Measurements from ENCODE around the gene MYO5A.

Gene MYO5A

DNA sequence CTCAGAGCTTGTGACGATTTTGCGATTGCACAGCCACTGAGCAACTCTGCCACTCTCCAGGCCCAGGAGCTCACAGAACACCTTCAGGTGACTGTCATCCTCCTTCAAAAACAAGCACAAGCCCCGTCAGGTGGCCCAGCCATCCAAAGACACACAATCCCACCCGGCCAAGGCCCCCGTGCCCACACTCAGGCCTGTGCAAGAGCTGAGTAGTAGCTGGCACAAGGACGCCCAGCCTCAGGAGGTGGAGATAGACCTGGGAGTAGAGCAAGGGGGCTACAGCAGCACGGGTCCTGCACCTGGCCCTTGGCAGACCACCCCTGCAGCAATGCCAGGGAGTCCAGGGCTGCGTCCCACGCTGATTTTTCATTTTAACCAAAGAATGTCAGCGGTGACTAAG lies 267.7 kb downstream of the MYO5A start:
- H4K20me1 ChIP-seq (ENCODE audit: insufficient read depth, low read length, poor library complexity, severe bottlenecking) = no peaks in the 10 kb centered on the region
- no peak overlapping the region for H3K4me3 ChIP-seq (ENCODE audit: low read length, poor library complexity, severe bottlenecking)
- no peaks in the 10 kb centered on the region for H3F3A ChIP-seq (ENCODE audit: low read depth)
- H2AFZ ChIP-seq (ENCODE audit: low read length) = peak overlapping the region; percentile 57; the same call in 1 of the 2 replicates
- no peaks in the 10 kb centered on the region for H3K79me2 ChIP-seq (ENCODE audit: insufficient read depth, low read length)
- TF ChIP-seq, protein P1, sequence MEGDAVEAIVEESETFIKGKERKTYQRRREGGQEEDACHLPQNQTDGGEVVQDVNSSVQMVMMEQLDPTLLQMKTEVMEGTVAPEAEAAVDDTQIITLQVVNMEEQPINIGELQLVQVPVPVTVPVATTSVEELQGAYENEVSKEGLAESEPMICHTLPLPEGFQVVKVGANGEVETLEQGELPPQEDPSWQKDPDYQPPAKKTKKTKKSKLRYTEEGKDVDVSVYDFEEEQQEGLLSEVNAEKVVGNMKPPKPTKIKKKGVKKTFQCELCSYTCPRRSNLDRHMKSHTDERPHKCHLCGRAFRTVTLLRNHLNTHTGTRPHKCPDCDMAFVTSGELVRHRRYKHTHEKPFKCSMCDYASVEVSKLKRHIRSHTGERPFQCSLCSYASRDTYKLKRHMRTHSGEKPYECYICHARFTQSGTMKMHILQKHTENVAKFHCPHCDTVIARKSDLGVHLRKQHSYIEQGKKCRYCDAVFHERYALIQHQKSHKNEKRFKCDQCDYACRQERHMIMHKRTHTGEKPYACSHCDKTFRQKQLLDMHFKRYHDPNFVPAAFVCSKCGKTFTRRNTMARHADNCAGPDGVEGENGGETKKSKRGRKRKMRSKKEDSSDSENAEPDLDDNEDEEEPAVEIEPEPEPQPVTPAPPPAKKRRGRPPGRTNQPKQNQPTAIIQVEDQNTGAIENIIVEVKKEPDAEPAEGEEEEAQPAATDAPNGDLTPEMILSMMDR (conservative IDR thresholded peaks at IDR 0.05; ENCODE audit: low read length) = no peak
- no peak for TF ChIP-seq EZH2phosphoT487 (IDR thresholded peaks at IDR 0.05; ENCODE audit: borderline replicate concordance)
- peaks cover 24% of the 10 kb centered on the region for H3K4me1 ChIP-seq (ENCODE audit: insufficient read depth, low read length, poor library complexity, severe bottlenecking)
- H3K4me2 ChIP-seq (ENCODE audit: low read depth, low read length, poor library complexity, severe bottlenecking) = no peak overlapping the region
- H3K9ac ChIP-seq (ENCODE audit: low read depth, low read length, poor library complexity, severe bottlenecking) = no peak overlapping the region
- no peaks in the 10 kb centered on the region for H3K9me3 ChIP-seq (ENCODE audit: insufficient read depth, low read depth, low read length)
- no peaks in the 10 kb centered on the region for H3K9me2 ChIP-seq (replicated peaks; ENCODE audit: low read depth, low read length)
- no peaks in the 10 kb centered on the region for H3K36me3 ChIP-seq (ENCODE audit: insufficient read depth, low read length)
- H3K27me3 ChIP-seq (ENCODE audit: insufficient read depth, low read length, poor library complexity, severe bottlenecking) = no peaks in the 10 kb centered on the region

DNA sequence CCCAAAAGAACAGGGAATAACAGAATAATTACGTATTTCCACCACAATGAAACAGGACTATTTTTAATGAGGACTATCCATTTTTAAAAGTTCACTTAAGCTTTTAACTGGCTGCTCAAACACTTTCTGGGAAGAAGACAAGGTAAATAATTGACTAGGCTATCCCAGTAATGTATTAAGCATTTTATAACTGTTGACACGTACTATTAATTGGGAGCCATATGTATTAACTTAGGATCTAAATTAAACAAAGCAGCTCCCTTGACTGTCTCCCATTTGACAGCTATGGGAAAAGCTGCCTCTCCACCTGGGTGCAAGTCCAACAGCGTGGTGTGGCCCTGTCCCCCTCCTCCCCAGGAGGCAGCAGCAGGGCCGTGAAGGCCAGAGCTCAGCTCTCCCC lies 269.2 kb downstream of the MYO5A start:
- Histone ChIP-seq H3K79me2 (ENCODE audit: insufficient read depth, low read length) (no peaks in the 10 kb centered on the region), H3K9ac (ENCODE audit: low read depth, low read length, poor library complexity, severe bottlenecking) (no peak overlapping the region), H3K36me3 (ENCODE audit: insufficient read depth, low read length) (no peaks in the 10 kb centered on the region), H3F3A (ENCODE audit: low read depth) (no peaks in the 10 kb centered on the region), H3K9me2 (replicated peaks; ENCODE audit: low read depth, low read length) (no peaks in the 10 kb centered on the region), H4K20me1 (ENCODE audit: insufficient read depth, low read length, poor library complexity, severe bottlenecking) (no peaks in the 10 kb centered on the region), H3K4me2 (ENCODE audit: low read depth, low read length, poor library complexity, severe bottlenecking) (no peak overlapping the region), H2AFZ (ENCODE audit: low read length) (no peak overlapping the region), H3K4me1 (ENCODE audit: insufficient read depth, low read length, poor library complexity, severe bottlenecking) (peaks cover 24% of the 10 kb centered on the region), H3K9me3 (ENCODE audit: insufficient read depth, low read depth, low read length) (no peaks in the 10 kb centered on the region), H3K4me3 (ENCODE audit: low read length, poor library complexity, severe bottlenecking) (no peak overlapping the region), H3K27me3 (ENCODE audit: insufficient read depth, low read length, poor library complexity, severe bottlenecking) (no peaks in the 10 kb centered on the region)
- TF ChIP-seq, protein P1 (conservative IDR thresholded peaks at IDR 0.05; ENCODE audit: low read length) = no peak
- no peak for TF ChIP-seq EZH2phosphoT487 (IDR thresholded peaks at IDR 0.05; ENCODE audit: borderline replicate concordance)

DNA sequence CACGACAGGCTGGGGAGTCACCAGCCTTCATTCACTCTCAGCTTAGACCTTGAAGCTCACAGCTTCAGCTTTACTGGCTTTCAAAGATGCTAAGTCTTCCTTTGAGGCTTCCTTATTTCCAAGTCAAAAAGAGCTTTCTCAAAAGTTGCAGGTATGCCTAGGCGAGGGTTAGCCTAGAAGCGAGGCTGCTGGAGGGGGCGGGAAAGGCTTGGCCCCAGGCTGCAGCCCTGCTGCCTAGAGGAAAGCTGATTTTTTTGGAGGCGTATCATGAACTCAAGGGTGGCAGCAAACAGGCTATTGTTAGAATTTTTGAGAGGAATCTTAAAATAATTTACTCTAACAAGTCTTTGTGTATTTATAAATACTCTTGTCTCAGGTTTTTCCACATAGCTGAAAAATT lies 270.2 kb downstream of the MYO5A start:
- no peak overlapping the region for H3K9ac ChIP-seq (ENCODE audit: low read depth, low read length, poor library complexity, severe bottlenecking)
- no peak overlapping the region for H2AFZ ChIP-seq (ENCODE audit: low read length)
- no peak overlapping the region for H3K4me2 ChIP-seq (ENCODE audit: low read depth, low read length, poor library complexity, severe bottlenecking)
- H3K9me3 ChIP-seq (ENCODE audit: insufficient read depth, low read depth, low read length) = no peaks in the 10 kb centered on the region
- H3F3A ChIP-seq (ENCODE audit: low read depth) = no peaks in the 10 kb centered on the region
- no peaks in the 10 kb centered on the region for H3K79me2 ChIP-seq (ENCODE audit: insufficient read depth, low read length)
- no peak overlapping the region for H3K4me3 ChIP-seq (ENCODE audit: low read length, poor library complexity, severe bottlenecking)
- H4K20me1 ChIP-seq (ENCODE audit: insufficient read depth, low read length, poor library complexity, severe bottlenecking) = no peaks in the 10 kb centered on the region
- H3K9me2 ChIP-seq (replicated peaks; ENCODE audit: low read depth, low read length) = no peaks in the 10 kb centered on the region
- no peak for TF ChIP-seq EZH2phosphoT487 (IDR thresholded peaks at IDR 0.05; ENCODE audit: borderline replicate concordance)
- TF ChIP-seq, protein P1 (conservative IDR thresholded peaks at IDR 0.05; ENCODE audit: low read length) = no peak
- no peaks in the 10 kb centered on the region for H3K27me3 ChIP-seq (ENCODE audit: insufficient read depth, low read length, poor library complexity, severe bottlenecking)
- H3K4me1 ChIP-seq (ENCODE audit: insufficient read depth, low read length, poor library complexity, severe bottlenecking) = peaks cover 24% of the 10 kb centered on the region
- no peaks in the 10 kb centered on the region for H3K36me3 ChIP-seq (ENCODE audit: insufficient read depth, low read length)

Data from Loucy (cell line).